ENCODE measurements around the gene B3GALNT2.
A peak's percentile ranks its signal among the peaks of the same experiment; 100 is the strongest.

Gene B3GALNT2

DNA sequence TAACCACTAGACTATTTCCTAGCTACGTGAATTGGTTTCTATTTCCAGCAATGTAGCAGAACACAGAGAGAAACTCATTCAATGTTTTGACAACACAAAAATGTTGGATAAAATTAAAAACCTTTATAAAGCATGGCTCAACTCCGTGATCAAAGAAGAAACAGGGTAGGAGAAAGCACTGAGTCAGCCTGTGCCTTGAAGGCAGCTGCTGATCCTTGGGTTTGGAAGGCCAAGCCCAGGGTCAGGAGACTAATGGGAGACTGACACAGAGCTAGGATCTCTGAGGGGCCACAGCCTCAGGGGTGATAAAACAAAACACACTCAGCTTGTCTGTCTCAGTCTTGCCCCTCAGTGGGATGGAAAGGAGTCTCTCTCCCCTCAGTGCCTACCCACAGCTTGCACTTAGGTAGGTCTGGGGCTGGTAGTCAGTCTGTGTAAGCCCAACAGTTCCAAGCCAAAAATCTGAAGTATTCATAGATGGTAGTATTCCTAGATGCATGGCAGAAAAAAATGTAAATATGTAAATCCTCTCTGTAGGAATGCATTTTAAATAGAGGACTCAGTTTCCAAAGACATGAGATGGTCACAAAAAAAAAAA, 53.3 kb downstream of the B3GALNT2 start:
- no peak for DNase-seq (ENCODE audit: low spot score)

DNA sequence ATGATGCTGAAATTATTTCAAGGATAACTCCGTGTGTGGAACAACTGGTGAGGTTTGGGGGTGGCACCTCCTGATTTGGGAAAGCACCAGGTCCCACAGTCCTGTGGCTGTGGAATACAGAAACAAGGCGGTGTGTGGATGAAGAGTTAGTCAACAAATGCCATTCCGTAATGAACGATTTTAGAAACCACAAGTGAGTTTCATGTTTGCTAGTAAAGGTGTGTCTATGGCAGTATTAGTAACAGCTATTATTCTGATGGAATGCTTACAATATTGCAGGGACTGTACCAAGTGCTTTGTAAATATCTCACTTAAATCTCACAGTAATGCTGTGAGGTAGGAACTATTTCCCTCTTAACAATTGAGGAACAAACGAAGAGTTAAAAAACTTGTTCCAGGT, 53.8 kb downstream of the B3GALNT2 start:
- DNase-seq (ENCODE audit: low spot score) = no peak

DNA sequence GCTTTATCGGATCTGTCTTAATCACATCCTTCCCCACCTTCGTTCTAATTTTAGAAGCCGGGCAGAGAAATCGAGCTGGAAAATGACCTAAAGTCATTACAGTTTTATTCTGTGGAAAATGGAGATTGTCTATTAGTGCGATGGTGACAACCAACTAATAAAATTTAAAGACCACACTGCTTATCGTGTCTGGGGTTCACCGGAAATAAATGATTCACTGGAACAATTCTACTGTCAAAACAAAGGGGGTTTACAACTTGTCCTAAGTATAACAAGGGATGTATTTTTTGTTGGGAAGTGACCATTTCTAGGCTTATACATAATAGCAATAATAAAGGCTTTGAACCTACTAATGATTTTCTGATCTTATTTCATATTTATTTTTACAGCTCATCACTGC, 55.6 kb downstream of the B3GALNT2 start:
- DNase-seq (ENCODE audit: low spot score) = no peak

DNA sequence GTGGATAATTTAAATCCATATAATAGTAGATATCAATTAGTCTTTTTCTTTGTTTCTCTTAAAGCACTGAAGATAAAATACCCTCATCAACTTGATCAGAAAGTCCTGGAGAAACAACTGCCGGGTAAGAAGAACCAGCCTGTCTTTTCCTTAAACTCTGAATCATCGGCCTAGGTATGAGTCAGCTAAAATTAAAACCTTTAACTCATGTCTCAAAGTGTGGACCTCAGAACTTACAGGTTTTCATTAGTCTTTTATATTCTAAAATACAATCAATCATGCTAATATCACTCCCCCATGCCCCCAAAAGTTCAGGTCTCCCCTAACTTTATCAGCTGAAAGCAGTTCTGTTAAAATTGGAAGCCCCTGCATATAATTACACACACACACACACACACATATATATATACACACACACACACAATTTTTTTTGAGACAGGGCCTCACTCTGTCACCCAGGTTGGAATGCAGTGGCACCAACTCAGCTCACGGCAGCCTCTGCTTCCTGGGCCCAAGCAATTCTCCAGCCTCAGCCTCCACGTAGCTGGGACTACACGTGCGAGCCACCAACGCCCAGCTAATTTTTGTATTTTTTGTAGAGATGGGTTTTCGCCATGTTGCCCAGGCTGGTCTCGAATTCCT, 61.3 kb downstream of the B3GALNT2 start:
- no peak for DNase-seq (ENCODE audit: low spot score)

- no peak for DNase-seq (ENCODE audit: low spot score)
Measured at GRCh38 chr1:235441159-235441685, 63.0 kb downstream of the B3GALNT2 start.

DNA sequence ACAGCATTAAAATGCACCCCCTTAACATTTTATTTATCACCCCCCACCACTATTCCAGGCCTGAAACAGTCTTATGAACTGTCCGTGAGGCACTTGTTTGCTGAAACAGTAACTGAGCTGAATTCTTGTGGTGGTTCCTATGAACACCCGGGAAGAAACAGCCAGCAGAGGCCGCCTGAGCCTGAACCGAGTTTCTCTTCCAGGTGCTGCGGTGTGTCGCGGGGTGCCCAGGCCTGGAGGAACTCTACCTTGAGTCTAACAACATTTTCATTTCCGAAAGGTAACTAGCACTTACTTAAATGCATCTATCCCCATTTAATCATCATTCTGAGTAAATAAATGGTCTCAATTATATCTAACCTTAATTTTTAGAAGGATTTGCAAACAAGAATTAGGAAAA, 70.3 kb downstream of the B3GALNT2 start:
- DNase-seq (ENCODE audit: low spot score) = no peak

DNA sequence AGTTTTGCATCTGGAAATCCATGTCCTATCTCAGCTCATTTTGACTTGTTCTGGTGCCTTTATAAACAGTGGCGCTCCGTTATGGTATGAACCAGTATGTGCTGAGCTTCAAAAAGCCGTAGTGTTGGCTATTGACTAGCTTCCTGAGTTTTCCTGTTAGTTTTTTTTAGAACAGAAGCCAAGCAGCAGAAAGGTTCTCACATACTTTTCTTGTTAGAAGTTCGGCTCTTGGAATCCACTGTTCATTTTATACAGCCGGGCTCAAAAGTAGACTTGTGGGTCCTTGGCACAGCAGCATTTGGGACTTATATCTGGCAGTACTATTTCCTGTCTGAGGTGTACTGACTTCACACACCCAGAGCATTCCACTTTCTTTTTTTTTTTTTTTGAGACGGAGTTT, 73.3 kb downstream of the B3GALNT2 start:
- no peak for DNase-seq (ENCODE audit: low spot score)

DNA sequence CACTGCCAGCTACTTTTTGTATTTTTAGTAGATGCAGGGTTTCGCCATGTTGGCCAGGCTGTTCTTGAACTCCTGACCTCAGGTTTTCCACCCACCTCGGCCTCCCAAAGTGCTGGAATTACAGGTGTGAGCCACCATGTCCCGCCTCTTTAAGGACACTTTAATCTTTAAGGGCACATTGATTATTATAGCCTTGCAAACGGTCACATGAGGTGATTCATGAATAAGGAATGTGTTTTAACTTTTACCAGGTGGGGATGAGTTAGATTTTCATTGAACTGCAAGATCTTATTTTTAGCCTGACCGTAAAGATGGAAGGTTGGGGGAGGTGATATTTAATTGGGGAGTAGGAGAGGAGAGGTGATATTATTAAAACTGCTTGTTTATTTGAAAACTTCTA, 75.1 kb downstream of the B3GALNT2 start:
- no peak for DNase-seq (ENCODE audit: low spot score)

- no peak for DNase-seq (ENCODE audit: low spot score)
Measured at GRCh38 chr1:235427447-235427846, 76.8 kb downstream of the B3GALNT2 start.

- DNase-seq (ENCODE audit: low spot score) = no peak
Measured at GRCh38 chr1:235426680-235427079, 77.6 kb downstream of the B3GALNT2 start.

DNA sequence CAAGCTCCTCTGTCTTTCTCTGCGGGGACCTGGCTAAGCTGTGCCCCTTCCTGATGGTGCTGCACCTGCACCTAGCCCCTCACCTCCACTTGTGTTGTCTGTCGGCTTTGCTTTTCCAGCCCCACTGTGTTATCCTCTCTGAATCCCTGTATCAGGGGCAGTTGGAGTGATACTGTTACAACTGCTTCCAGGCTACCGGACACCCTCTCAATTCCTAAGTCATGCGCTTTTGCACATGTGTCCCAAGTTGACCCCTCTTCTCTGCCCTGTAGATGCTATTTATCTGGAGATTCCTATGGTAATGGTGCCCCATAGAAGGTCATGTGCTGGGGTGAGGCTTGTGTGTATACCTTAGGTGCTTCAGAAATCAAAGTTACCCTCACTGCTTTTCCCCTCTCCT, 78.1 kb downstream of the B3GALNT2 start:
- DNase-seq (ENCODE audit: low spot score) = no peak

GRCh38 chr1:235425357-235425756, 78.9 kb downstream of the B3GALNT2 start:
- DNase-seq (ENCODE audit: low spot score) = no peak

- no peak for DNase-seq (ENCODE audit: low spot score)
Measured at GRCh38 chr1:235424092-235424491, 80.2 kb downstream of the B3GALNT2 start.

DNA sequence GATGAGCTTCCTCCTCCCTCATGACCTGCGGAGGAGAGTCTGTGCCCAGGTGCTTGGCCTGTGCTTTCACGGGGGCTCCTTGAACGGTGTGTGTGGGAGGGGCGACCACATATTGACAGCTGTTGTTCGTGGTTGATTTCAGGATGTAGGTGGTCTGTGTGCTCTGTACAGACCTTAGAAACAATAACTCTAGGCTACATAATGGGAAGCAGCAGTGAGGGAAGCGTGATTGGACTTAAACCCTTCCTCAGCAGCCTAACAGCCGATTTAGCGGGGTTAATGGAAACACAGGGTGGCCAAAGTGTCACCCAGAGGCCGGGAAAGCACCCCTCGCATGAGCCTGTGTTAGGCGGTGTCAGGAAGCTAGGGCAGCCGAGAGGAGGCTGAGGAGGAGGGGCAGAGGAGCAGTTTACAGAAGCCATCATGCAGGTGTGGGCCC, 81.0 kb downstream of the B3GALNT2 start:
- DNase-seq (ENCODE audit: low spot score) = no peak

- DNase-seq (ENCODE audit: low spot score) = no peak
Measured at GRCh38 chr1:235421751-235422150, 82.5 kb downstream of the B3GALNT2 start.

- DNase-seq (ENCODE audit: low spot score) = peak; percentile 67
Measured at GRCh38 chr1:235417086-235417697, 87.1 kb downstream of the B3GALNT2 start.

- no peak for DNase-seq (ENCODE audit: low spot score)
Measured at GRCh38 chr1:235416662-235417049, 87.6 kb downstream of the B3GALNT2 start.

- DNase-seq (ENCODE audit: low spot score) = peak; percentile 68
Measured at GRCh38 chr1:235415008-235415904, 89.0 kb downstream of the B3GALNT2 start.

- peak; percentile 67 for DNase-seq (ENCODE audit: low spot score)
Measured at GRCh38 chr1:235411489-235412486, 92.5 kb downstream of the B3GALNT2 start.

DNA sequence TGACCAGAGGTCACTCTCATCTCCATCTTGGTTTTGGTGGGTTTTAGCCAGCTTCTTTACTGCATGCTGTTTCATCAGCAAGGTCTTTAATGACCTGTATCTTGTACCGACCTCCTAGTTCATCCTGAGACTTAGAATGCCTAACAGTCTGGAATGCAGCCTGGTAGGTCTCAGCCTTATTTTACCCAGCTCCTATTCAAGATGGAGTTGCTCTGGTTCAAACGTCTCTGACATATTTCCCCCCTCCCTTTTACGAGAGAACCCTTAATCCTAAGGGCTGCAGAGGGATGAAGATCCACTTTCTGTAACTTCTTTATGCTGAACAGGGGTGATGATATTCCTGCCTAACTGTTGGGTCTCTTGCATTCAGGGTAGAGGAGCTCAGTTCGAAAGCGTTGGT, 93.8 kb downstream of the B3GALNT2 start:
- no peak for DNase-seq (ENCODE audit: low spot score)

Measured in HuH-7.5 (cell line).